Measurements from ENCODE around the gene ZNF783. TPM values are rescaled to one million over a fixed set of nuclear protein-coding genes. Genes with fewer than 3 reads are reported as not detected.

Gene ZNF783
- total RNA-seq, 1 experiment from 2014 or later: 15.8 TPM

- ChIA-PET POLR2A (ENCODE audit: unreplicated experiment) (no interaction called here), CTCF (no interaction called here)
These were observed 18.2 kb downstream of the ZNF783 start for GRCh38 chr7:149280151-149280550.

GRCh38 chr7:149280661-149281507 lies 18.9 kb downstream of the ZNF783 start:
- Histone ChIP-seq H3K4me3 (no peak overlapping the region), H2AFZ (no peak overlapping the region), H3K27me3 (ENCODE audit: insufficient read depth, low read depth) (no peaks in the 10 kb centered on the region), H3F3A (ENCODE audit: insufficient read depth, low read depth) (peaks cover 15% of the 10 kb centered on the region), H3K4me1 (replicated peaks; ENCODE audit: insufficient read depth) (peaks cover 12% of the 10 kb centered on the region), H3K4me2 (no peak overlapping the region), H3K36me3 (ENCODE audit: low read depth) (peaks cover 16% of the 10 kb centered on the region), H3K9me2 (ENCODE audit: insufficient read depth) (no peaks in the 10 kb centered on the region), H4K20me1 (ENCODE audit: insufficient read depth) (no peaks in the 10 kb centered on the region; the same call in none of the 2 replicates), H3K27ac (no peak overlapping the region), H3K9me3 (ENCODE audit: insufficient read depth, low read depth) (no peaks in the 10 kb centered on the region), H3K79me2 (ENCODE audit: low read depth) (no peaks in the 10 kb centered on the region)
- ChIA-PET CTCF (no interaction called here), POLR2A (ENCODE audit: unreplicated experiment) (no interaction called here)
- no peak for DNase-seq
- no TSS peak for BruUV-seq (replicated peaks)
- intact Hi-C loops (cut with micrococcal nuclease; ENCODE audit: unreplicated experiment): no loop called here
- TF ChIP-seq CTCF (conservative IDR thresholded peaks at IDR 0.05) (no peak), EZH2 (IDR thresholded peaks at IDR 0.05; ENCODE audit: low read depth) (no peak)

More at GRCh38 chr7:149280151-149280550, 18.2 kb downstream of the ZNF783 start:
- H3F3A ChIP-seq (ENCODE audit: insufficient read depth, low read depth): peaks cover 13% of the 10 kb centered on the region
- no peak for DNase-seq
- H3K27me3 ChIP-seq (ENCODE audit: insufficient read depth, low read depth): no peaks in the 10 kb centered on the region
- H3K4me1 ChIP-seq (replicated peaks; ENCODE audit: insufficient read depth): peaks cover 6% of the 10 kb centered on the region
- H3K27ac ChIP-seq: no peak overlapping the region
- no peak overlapping the region for H2AFZ ChIP-seq
- H3K79me2 ChIP-seq (ENCODE audit: low read depth): no peaks in the 10 kb centered on the region
- H3K4me3 ChIP-seq: no peak overlapping the region
- H4K20me1 ChIP-seq (ENCODE audit: insufficient read depth): no peaks in the 10 kb centered on the region; the same call in none of the 2 replicates
- no peak overlapping the region for H3K4me2 ChIP-seq
- H3K9me3 ChIP-seq (ENCODE audit: insufficient read depth, low read depth): no peaks in the 10 kb centered on the region
- H3K9me2 ChIP-seq (ENCODE audit: insufficient read depth): no peaks in the 10 kb centered on the region
- H3K36me3 ChIP-seq (ENCODE audit: low read depth): peaks cover 18% of the 10 kb centered on the region
- intact Hi-C loops (cut with micrococcal nuclease; ENCODE audit: unreplicated experiment): no loop called here
- no TSS peak for BruUV-seq (replicated peaks)
- TF ChIP-seq CTCF (conservative IDR thresholded peaks at IDR 0.05) (no peak), EZH2 (IDR thresholded peaks at IDR 0.05; ENCODE audit: low read depth) (no peak)

GRCh38 chr7:149281508-149282330 lies 19.7 kb downstream of the ZNF783 start:
- peaks cover 12% of the 10 kb centered on the region; the same call in 1 of the 2 replicates for H3K36me3 ChIP-seq (ENCODE audit: low read depth)
- no peaks in the 10 kb centered on the region for H3K27me3 ChIP-seq (ENCODE audit: insufficient read depth, low read depth)
- ChIA-PET POLR2A (ENCODE audit: unreplicated experiment) (no interaction called here), CTCF (no interaction called here)
- H3K9me3 ChIP-seq (ENCODE audit: insufficient read depth, low read depth): no peaks in the 10 kb centered on the region
- H3F3A ChIP-seq (ENCODE audit: insufficient read depth, low read depth): peaks cover 23% of the 10 kb centered on the region
- peaks cover 18% of the 10 kb centered on the region for H3K4me1 ChIP-seq (replicated peaks; ENCODE audit: insufficient read depth)
- intact Hi-C loops (cut with micrococcal nuclease; ENCODE audit: unreplicated experiment): no loop called here
- no peaks in the 10 kb centered on the region for H3K79me2 ChIP-seq (ENCODE audit: low read depth)
- H2AFZ ChIP-seq: no peak overlapping the region
- no TSS peak for BruUV-seq (replicated peaks)
- no peaks in the 10 kb centered on the region; the same call in none of the 2 replicates for H4K20me1 ChIP-seq (ENCODE audit: insufficient read depth)
- no peak overlapping the region for H3K4me2 ChIP-seq
- H3K27ac ChIP-seq: no peak overlapping the region
- no peak for TF ChIP-seq CTCF (conservative IDR thresholded peaks at IDR 0.05)
- TF ChIP-seq EZH2 (IDR thresholded peaks at IDR 0.05; ENCODE audit: low read depth): no peak
- no peak for DNase-seq
- H3K9me2 ChIP-seq (ENCODE audit: insufficient read depth): no peaks in the 10 kb centered on the region
- no peak overlapping the region for H3K4me3 ChIP-seq

Data from PC-9 (cell line).